GM10266 (cell line): ENCODE results near the gene EDDM13.

Source experiments
- DNase-seq: peaks from one replicate; pipeline ENCODE4 v3.0.0; 2012; ENCODE audit errors: extremely low spot score
- TF ChIP-seq, protein P1 (sequence below): IDR thresholded peaks from 2 replicates; pipeline ENCODE4 v1.5.1; 2012; ENCODE audit warnings: mild to moderate bottlenecking, low read depth; ENCODE audit not compliant: control insufficient read depth, insufficient read depth; ENCODE audit errors: missing control alignments

EDDM13 gene

DNA sequence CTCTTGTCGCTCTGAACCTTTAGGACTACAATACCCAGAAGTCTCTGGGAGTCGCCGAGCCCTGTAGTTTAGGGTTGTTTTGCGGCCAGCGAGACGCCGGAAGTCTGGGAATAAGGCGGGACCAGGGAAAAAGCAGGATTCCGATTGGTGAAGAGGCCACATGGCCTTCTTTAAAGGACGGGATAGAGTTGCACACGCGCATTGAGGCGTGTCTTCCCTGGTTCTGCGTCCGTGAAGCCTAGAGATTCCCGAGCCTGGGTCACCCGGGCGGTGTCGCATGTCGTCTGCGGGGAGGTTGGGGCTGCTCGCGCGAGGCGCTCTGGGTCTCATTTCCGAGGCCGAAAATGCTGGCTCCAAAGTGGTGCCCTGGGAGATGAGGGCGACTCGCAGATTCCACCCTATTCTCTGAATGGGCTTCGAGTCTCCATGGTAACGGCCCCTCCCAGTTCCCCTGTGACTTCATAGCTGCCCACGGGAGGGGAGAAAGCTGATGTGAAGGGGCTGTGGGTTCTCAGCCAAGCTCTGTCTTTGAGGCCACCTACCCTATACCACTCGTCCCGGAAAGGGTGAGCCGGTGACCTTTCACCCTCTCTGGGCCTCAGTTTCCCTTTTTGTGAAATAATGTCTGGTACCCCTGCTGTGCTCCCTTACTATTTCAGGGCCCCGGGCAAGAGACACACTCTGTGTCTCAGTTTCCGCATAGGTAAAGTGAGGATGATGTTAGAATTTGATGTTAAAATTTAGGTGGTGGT lies 42.7 kb downstream of the EDDM13 start:
- DNase-seq = peak; percentile 86
- TF ChIP-seq, protein P1, sequence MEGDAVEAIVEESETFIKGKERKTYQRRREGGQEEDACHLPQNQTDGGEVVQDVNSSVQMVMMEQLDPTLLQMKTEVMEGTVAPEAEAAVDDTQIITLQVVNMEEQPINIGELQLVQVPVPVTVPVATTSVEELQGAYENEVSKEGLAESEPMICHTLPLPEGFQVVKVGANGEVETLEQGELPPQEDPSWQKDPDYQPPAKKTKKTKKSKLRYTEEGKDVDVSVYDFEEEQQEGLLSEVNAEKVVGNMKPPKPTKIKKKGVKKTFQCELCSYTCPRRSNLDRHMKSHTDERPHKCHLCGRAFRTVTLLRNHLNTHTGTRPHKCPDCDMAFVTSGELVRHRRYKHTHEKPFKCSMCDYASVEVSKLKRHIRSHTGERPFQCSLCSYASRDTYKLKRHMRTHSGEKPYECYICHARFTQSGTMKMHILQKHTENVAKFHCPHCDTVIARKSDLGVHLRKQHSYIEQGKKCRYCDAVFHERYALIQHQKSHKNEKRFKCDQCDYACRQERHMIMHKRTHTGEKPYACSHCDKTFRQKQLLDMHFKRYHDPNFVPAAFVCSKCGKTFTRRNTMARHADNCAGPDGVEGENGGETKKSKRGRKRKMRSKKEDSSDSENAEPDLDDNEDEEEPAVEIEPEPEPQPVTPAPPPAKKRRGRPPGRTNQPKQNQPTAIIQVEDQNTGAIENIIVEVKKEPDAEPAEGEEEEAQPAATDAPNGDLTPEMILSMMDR = no peak

DNA sequence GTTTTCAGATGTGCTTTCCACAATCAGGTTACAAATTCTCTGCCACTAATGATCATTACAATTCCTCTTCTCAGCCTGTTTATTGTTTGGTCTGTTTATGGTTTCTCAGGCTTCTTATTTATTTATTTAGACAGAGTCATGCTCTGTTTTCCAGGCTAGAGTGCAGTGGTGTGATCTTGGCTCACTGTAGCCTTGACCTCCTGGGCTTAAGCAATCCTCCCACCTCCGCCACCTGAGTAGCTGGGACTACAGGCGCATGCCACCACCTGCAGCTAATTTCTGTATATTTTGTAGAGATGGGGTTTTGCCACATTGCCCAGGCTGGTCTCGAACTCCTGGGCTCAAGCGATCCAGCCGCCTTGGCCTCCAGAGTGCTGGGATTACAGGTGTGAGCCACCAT lies 44.2 kb downstream of the EDDM13 start:
- TF ChIP-seq, protein P1 = no peak
- DNase-seq = no peak

DNA sequence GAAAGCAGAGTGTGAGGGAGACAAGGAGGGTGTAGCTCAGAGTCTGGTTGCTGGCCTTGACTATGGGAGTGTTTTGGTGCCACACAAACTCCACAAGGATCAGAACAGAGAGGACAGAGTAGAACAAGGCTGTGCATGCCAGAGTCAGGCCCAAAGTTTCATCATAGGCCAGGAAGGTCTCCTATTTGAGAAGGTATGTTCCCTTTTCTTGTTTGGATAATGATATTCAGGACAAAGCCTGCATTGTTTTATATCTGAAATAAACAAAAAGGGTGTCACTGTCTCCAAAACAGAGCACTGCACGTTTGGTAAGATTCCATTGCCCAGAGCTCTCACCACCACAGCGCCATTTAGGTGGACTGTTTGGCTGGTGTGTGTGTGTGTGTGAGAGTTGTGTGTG lies 45.2 kb downstream of the EDDM13 start:
- TF ChIP-seq, protein P1 = no peak
- DNase-seq = no peak

DNA sequence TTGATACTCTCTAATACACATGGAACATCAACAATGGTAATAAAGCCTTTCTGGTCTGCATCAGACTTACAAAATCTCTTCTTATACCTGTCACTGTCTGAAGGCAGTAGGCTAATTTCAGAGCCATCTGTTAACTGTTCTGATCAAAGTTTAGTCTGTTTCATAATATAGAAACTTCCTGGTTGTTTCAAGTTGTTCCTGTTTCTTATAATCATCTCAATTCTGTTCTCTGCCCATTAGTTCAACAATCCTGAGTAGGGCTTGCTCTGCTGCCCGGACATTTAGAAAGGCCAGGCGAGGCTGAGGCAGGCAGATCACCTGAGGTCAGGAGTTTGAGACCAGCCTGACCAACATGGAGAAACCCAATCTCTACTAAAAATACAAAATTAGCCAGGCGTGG lies 47.4 kb downstream of the EDDM13 start:
- TF ChIP-seq, protein P1 = no peak
- no peak for DNase-seq

DNA sequence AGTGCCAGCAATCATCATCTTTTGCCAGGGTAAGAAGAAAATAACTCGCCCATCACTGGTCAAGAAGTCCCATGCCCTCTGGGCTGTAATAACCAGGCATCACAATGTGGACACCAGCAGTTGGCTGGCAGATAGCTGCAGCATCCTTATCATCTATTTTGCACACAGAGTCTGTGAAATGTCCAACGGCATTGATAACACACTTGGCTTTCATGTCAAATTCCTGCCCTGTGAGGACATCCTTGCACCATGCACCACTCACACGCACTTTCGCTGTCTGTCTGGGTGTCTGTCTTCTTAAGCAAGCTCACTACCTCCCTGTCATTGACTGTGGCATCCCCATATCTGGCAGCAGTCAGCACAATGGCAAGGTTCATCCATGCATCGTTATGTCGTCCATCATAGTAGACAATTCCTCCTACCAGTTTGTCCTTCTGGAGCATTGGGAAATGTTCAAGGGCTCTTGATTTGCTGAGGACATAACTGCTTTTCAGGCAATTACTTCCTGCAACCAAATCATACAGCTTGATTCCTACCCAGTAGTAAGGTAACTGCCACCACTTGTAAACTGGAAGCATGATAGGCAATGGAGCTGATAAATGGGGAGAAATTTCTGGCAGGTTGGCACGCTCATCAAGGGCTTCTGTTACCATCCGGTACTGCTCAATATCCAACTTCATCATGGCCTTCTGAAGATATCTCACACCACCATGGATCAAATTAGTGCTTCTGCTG lies 48.9 kb downstream of the EDDM13 start:
- no peak for DNase-seq
- TF ChIP-seq, protein P1 = no peak

DNA sequence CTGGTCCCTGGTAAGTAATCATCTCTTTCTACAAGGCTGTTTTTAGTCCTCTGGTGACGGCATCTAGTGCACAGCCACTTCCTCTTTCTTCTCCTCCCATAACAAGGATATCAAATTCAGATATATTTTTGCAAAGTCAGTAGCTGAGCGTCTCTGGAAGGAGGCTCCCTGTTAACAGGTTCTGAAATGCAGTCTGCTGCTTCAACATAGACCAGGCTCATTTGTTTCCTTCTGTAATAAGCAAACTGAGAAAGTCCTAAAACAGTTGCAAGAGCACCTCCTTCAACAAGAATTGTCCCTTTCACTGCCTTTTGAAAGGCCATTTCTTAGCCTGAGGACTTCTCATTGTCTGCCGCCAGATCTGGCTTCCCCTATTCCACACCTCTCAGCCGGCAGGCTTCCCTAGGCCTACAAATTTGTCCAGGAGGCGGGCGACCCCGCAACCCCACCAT lies 49.5 kb downstream of the EDDM13 start:
- TF ChIP-seq, protein P1 = no peak
- no peak for DNase-seq

DNA sequence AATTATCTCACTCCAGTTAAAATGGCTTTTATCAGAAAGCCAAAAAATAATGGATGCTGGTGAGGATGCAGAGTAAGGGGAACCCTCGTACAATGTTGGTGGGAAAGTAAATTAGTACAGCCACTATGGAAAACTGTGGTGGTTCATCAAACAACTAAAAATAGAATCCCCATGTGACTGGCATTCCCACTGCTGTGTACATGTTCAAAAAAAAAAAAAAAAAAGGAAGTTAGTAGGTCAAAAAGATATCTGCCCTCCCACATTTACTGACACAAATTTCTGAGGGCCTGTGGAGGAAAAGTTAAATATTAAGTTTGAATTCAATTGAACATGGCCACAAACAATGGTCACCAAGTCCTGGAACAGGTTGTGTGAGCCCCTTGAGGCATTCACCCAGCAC lies 51.9 kb downstream of the EDDM13 start:
- TF ChIP-seq, protein P1 = no peak
- DNase-seq = no peak
